C4-2B (cell line): Measurements from ENCODE around the gene GNPAT.

Experiments used
- CTCF ChIP-seq: fragments of 450-650 bp; conservative IDR thresholded peaks from 2 replicates; pipeline ENCODE4 v1.5.1; 2017; ENCODE audit warnings: mild to moderate bottlenecking
- ZFX ChIP-seq: fragments of 450-650 bp; IDR thresholded peaks from 2 replicates; pipeline ENCODE4 v1.6.1; 2017

GRCh38 chr1:231252336-231252735 is 11.3 kb downstream of the GNPAT start:
- TF ChIP-seq CTCF = no peak
- TF ChIP-seq ZFX = no peak
